Hepatocyte (in vitro differentiated cells): ENCODE results near the gene AGBL1. TPM values are rescaled to one million over a fixed set of nuclear protein-coding genes. Genes with fewer than 3 reads are reported as not detected.
A peak's percentile ranks its signal among the peaks of the same experiment; 100 is the strongest.
"Not testable (repeated sequence)": the region's sequence is repeated elsewhere in the genome, so short reads cannot be mapped to it uniquely, and the experiment has no call there.

Experiments used
- DNase-seq: peaks from one replicate; pipeline ENCODE4 v3.0.0-alpha.2; 2016; ENCODE audit warnings: low spot score
- H2AFZ ChIP-seq: fragments of 200-600 bp; sonication (generic); 2 replicates; pipeline ENCODE4 v1.6.0; 2016; ENCODE audit warnings: antibody characterized with exemption, mild to moderate bottlenecking
- H3K27ac ChIP-seq: fragments of 200-600 bp; sonication (generic); 2 replicates; pipeline ENCODE4 v1.5.1; 2016; ENCODE audit warnings: mild to moderate bottlenecking
- H3K27me3 ChIP-seq: fragments of 200-600 bp; sonication (generic); 2 replicates; pipeline ENCODE4 v1.6.1; 2016
- H3K36me3 ChIP-seq: fragments of 200-600 bp; sonication (generic); replicated peaks from 2 replicates; pipeline ENCODE4 v1.5.1; 2016; ENCODE audit warnings: low read depth; ENCODE audit not compliant: insufficient read depth
- H3K4me1 ChIP-seq: fragments of 200-600 bp; sonication (generic); 2 replicates; pipeline ENCODE4 v1.5.1; 2016; ENCODE audit warnings: mild to moderate bottlenecking, moderate library complexity; ENCODE audit not compliant: insufficient read depth
- H3K4me2 ChIP-seq: fragments of 200-600 bp; sonication (generic); 2 replicates; pipeline ENCODE4 v1.6.0; 2016
- H3K4me3 ChIP-seq: fragments of 200-600 bp; sonication (generic); 2 replicates; pipeline ENCODE4 v1.5.1; 2016; ENCODE audit warnings: mild to moderate bottlenecking
- H3K79me2 ChIP-seq: fragments of 200-600 bp; sonication (generic); 2 replicates; pipeline ENCODE4 v1.6.0; 2017; ENCODE audit warnings: mild to moderate bottlenecking
- H3K9me2 ChIP-seq: fragments of 200-600 bp; sonication (generic); replicated peaks from 2 replicates; pipeline ENCODE4 v1.6.0; 2017; ENCODE audit warnings: mild to moderate bottlenecking; ENCODE audit not compliant: insufficient read depth
- H3K9me3 ChIP-seq: fragments of 200-600 bp; sonication (generic); 2 replicates; pipeline ENCODE4 v1.5.1; 2016; ENCODE audit warnings: low read depth, mild to moderate bottlenecking
- H4K20me1 ChIP-seq: fragments of 200-600 bp; sonication (generic); 2 replicates; pipeline ENCODE4 v1.6.0; 2016; ENCODE audit warnings: mild to moderate bottlenecking; ENCODE audit not compliant: insufficient read depth, poor library complexity, severe bottlenecking
- EZH2 ChIP-seq: fragments of 200-600 bp; sonication (generic); IDR thresholded peaks from 2 replicates; pipeline ENCODE4 v1.6.1; 2016; ENCODE audit warnings: antibody characterized with exemption, mild to moderate bottlenecking, borderline replicate concordance
- EZH2phosphoT487 ChIP-seq: fragments of 200-600 bp; sonication (generic); IDR thresholded peaks from one replicate; pipeline ENCODE4 v1.6.1; 2018; ENCODE audit warnings: antibody characterized with exemption, mild to moderate bottlenecking, low read depth, moderate library complexity; ENCODE audit not compliant: unreplicated experiment, severe bottlenecking
- WGBS: methylation state at CpG from one replicate; pipeline ENCODE4 v1.1.6; 2016; ENCODE audit warnings: low lambda C conversion rate; ENCODE audit errors: missing lambda C conversion rate; 5-methylcytosine and 5-hydroxymethylcytosine counted together
- polyA plus RNA-seq: library from polyadenylated mRNA; unstranded; fragments of >200 nt; fragmentation: Nextera tagmentation; extraction: Ambion mirVana; gene quantifications from 2 replicates; pipeline ENCODE4 v1.2.1, GENCODE V29; 2016
- total RNA-seq: library from RNA; depleted of rRNA; stranded (reverse); fragments of >200 nt; gene quantifications from 2 replicates; pipeline ENCODE4 v1.2.3, GENCODE V29; 2014
- TF ChIP-seq, protein P1 (sequence below): fragments of 200-600 bp; sonication (generic); IDR thresholded peaks from 2 replicates; pipeline ENCODE4 v1.5.1; 2016; ENCODE audit warnings: antibody characterized with exemption, mild to moderate bottlenecking; ENCODE audit not compliant: poor library complexity

The AGBL1 gene
- total and polyA plus RNA-seq, 2 experiments from 2014 or later = not detected

DNA sequence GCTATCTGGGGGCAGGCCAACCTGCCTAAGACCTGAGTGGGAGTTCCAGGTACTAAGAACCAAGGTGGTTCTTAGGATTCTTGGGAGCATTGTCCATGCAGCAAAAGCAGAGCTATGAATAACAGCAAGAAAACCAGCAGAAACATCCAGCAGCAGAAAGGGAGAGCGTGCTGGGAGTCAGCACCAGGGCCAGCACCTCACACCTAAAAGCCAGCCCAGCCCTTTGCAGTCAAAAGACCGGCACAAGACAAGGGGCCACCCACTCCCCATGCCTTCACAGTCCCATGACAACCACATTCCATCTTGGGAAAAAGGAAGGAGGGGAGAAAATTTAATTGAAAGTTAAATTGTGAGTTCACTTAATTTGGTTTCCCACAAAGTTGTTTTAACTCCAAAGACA lies 364.9 kb downstream of the AGBL1 start:
- WGBS = 9% methylated on average over 2 of the region's 2 CpGs
- H3K79me2 ChIP-seq = no peaks in the 10 kb centered on the region
- H3K9me3 ChIP-seq = no peaks in the 10 kb centered on the region
- H3K4me2 ChIP-seq = no peak overlapping the region
- no peak overlapping the region for H2AFZ ChIP-seq
- TF ChIP-seq EZH2 = no peak
- TF ChIP-seq, protein P1, sequence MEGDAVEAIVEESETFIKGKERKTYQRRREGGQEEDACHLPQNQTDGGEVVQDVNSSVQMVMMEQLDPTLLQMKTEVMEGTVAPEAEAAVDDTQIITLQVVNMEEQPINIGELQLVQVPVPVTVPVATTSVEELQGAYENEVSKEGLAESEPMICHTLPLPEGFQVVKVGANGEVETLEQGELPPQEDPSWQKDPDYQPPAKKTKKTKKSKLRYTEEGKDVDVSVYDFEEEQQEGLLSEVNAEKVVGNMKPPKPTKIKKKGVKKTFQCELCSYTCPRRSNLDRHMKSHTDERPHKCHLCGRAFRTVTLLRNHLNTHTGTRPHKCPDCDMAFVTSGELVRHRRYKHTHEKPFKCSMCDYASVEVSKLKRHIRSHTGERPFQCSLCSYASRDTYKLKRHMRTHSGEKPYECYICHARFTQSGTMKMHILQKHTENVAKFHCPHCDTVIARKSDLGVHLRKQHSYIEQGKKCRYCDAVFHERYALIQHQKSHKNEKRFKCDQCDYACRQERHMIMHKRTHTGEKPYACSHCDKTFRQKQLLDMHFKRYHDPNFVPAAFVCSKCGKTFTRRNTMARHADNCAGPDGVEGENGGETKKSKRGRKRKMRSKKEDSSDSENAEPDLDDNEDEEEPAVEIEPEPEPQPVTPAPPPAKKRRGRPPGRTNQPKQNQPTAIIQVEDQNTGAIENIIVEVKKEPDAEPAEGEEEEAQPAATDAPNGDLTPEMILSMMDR = no peak
- TF ChIP-seq EZH2phosphoT487 = no peak
- no peaks in the 10 kb centered on the region for H3K9me2 ChIP-seq
- peaks cover under 1% of the 10 kb centered on the region for H3K4me1 ChIP-seq
- H3K27ac ChIP-seq = no peak overlapping the region
- H4K20me1 ChIP-seq = no peaks in the 10 kb centered on the region
- no peaks in the 10 kb centered on the region for H3K36me3 ChIP-seq
- H3K4me3 ChIP-seq = no peak overlapping the region
- peak; percentile 41 for DNase-seq
- peaks cover 8% of the 10 kb centered on the region for H3K27me3 ChIP-seq

DNA sequence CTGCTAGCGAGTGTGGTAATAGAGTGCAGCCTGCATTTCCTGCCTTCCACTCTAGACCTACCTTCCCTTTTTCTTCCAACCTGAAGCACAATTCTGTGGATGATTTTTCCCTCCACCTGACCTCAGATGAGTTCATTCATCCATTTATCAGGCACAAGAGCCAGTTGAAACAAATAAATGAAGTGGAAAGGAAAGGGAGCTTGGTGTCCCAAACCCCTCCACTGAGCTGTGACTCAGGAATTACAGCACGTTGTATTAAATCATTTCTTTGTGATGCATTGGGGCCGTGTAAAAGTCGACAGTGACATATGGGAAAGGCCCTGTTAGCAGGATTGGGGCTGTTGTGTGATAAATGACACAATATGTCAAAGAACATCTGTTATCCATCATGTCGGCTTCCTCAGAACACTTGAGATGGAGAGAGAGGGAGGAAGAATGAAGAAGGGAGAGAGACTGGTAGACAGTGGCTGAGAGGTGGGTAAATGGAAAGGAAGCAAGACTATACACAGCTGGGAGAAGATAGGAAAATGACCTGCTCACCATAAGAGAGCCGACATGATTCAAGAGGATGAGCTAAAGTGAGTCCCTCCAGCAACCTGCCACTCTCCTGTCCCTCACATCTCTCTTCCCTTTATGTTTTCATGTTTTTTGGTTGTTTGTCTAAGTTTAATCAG lies 366.0 kb downstream of the AGBL1 start:
- WGBS = 68% methylated on average over 6 of the region's 6 CpGs
- Histone ChIP-seq H3K4me1 (no peaks in the 10 kb centered on the region), H3K4me2 (no peak overlapping the region)

DNA sequence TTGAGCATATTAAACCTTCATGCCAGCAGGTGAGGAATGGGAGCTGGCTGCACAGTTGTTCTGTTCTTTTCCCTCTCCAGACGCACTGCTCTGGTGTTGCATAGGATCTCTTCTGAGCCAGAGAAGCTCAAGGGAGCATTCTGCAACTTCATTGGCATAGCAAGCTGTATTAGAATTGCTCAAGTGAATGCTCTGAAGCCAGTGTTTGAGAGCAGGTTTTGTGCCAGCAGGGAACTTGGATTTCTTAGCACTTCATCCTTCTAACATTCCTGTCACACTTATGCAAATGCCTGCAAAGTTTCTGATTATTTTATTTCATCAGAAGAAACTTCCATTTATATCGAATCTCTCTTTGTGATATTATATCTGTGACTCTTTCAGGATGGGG lies 366.6 kb downstream of the AGBL1 start:
- 77% methylated on average over 2 of the region's 2 CpGs for WGBS
- H2AFZ ChIP-seq = no peak overlapping the region
- H3K9me2 ChIP-seq = no peaks in the 10 kb centered on the region
- no peak for DNase-seq
- no peak overlapping the region for H3K27ac ChIP-seq
- H3K4me3 ChIP-seq = no peak overlapping the region
- no peak for TF ChIP-seq EZH2phosphoT487
- no peak for TF ChIP-seq EZH2
- TF ChIP-seq, protein P1 = no peak
- H3K4me1 ChIP-seq = no peaks in the 10 kb centered on the region
- no peaks in the 10 kb centered on the region for H4K20me1 ChIP-seq
- no peaks in the 10 kb centered on the region for H3K9me3 ChIP-seq
- H3K4me2 ChIP-seq = no peak overlapping the region
- H3K79me2 ChIP-seq = no peaks in the 10 kb centered on the region
- no peaks in the 10 kb centered on the region for H3K36me3 ChIP-seq
- peaks cover 8% of the 10 kb centered on the region for H3K27me3 ChIP-seq

More for the DNA sequence above, 366.0 kb downstream of the AGBL1 start:
- peaks cover 8% of the 10 kb centered on the region for H3K27me3 ChIP-seq
- no peak overlapping the region for H3K4me3 ChIP-seq
- no peaks in the 10 kb centered on the region for H3K79me2 ChIP-seq
- no peaks in the 10 kb centered on the region for H3K36me3 ChIP-seq
- TF ChIP-seq, protein P1 = no peak
- TF ChIP-seq EZH2phosphoT487 (no peak), EZH2 (no peak)
- no peak overlapping the region for H2AFZ ChIP-seq
- H3K9me3 ChIP-seq = no peaks in the 10 kb centered on the region
- no peaks in the 10 kb centered on the region for H3K9me2 ChIP-seq
- no peaks in the 10 kb centered on the region for H4K20me1 ChIP-seq
- H3K27ac ChIP-seq = no peak overlapping the region
- DNase-seq = no peak

DNA sequence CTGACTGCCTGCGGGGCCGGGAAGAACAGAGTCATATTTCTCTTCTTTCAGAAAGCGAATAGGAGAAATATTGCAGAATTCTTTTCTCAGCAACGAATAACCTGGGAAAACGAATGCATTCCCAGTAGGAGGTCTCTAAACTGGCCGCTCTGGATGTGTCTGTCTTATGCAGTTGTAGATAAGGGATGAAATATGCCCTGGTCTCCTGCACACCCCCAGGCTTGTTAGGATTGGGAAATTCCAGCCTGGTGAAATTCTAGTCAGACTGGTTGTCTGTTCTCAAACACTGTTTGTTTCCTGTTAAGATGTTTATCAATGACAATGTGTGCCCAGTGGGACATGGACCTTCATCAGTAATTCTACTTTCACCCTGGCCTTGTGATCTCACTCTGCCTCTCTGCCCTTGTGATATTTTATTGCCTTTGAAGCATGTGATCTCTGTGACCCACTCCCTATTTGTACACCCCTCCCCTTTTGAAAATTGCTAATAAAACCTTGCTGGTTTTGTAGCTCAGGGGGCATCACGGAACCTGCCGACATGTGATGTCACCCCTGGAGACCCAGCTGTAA lies 385.9 kb downstream of the AGBL1 start:
- not testable (repeated sequence) for DNase-seq, H3K79me2 ChIP-seq, H3K27me3 ChIP-seq, H4K20me1 ChIP-seq, H3K9me2 ChIP-seq, H3K4me1 ChIP-seq, H3K27ac ChIP-seq, H3K36me3 ChIP-seq, H2AFZ ChIP-seq, H3K4me2 ChIP-seq, H3K4me3 ChIP-seq, H3K9me3 ChIP-seq
- 85% methylated on average over 8 of the region's 8 CpGs for WGBS
